HL-60 (cell line): Measurements from ENCODE around the gene PTF1A.

Source experiments
- DNase-seq, 2 experiments: peaks; one replicate each; pipeline ENCODE4 v3.0.0-alpha.2; 2010 to 2020; ENCODE audit warnings: low read depth in 1 of 2, low spot score in 1 of 2
- H3K27ac ChIP-seq: fragments of 250-450 bp; sonication (Bioruptor Pico); replicated peaks from 2 replicates; pipeline ENCODE4 v1.5.1; 2020; ENCODE audit warnings: mild to moderate bottlenecking, moderate library complexity
- H3K27me3 ChIP-seq: fragments of 250-450 bp; sonication (Bioruptor Pico); 2 replicates; pipeline ENCODE4 v1.5.1; 2021; ENCODE audit warnings: mild to moderate bottlenecking, moderate library complexity; ENCODE audit not compliant: insufficient read depth, poor library complexity, severe bottlenecking
- H3K4me3 ChIP-seq: replicated peaks from 2 replicates; pipeline ENCODE4 v1.5.1; 2011; ENCODE audit warnings: mild to moderate bottlenecking, control low read depth, low read length; ENCODE audit not compliant: insufficient read depth
- GABPA ChIP-seq: IDR thresholded peaks from 2 replicates; pipeline ENCODE4 v1.6.1; 2012; ENCODE audit warnings: low read depth
- POLR2AphosphoS5 ChIP-seq: IDR thresholded peaks from 2 replicates; pipeline ENCODE4 v1.6.1; 2012; ENCODE audit warnings: low read depth
- SPI1 ChIP-seq: IDR thresholded peaks from 2 replicates; pipeline ENCODE4 v1.6.1; 2012; ENCODE audit warnings: low read depth, mild to moderate bottlenecking, borderline replicate concordance
- TF ChIP-seq, protein P1 (sequence below): IDR thresholded peaks from 2 replicates; pipeline ENCODE4 v1.6.1; 2012; ENCODE audit warnings: low read depth; ENCODE audit not compliant: insufficient replicate concordance
- TF ChIP-seq, protein P2 (sequence below): IDR thresholded peaks from one replicate; pipeline ENCODE4 v1.5.1; 2011; ENCODE audit warnings: low read length, control low read depth, inconsistent platforms; ENCODE audit not compliant: insufficient read depth

PTF1A gene

DNA sequence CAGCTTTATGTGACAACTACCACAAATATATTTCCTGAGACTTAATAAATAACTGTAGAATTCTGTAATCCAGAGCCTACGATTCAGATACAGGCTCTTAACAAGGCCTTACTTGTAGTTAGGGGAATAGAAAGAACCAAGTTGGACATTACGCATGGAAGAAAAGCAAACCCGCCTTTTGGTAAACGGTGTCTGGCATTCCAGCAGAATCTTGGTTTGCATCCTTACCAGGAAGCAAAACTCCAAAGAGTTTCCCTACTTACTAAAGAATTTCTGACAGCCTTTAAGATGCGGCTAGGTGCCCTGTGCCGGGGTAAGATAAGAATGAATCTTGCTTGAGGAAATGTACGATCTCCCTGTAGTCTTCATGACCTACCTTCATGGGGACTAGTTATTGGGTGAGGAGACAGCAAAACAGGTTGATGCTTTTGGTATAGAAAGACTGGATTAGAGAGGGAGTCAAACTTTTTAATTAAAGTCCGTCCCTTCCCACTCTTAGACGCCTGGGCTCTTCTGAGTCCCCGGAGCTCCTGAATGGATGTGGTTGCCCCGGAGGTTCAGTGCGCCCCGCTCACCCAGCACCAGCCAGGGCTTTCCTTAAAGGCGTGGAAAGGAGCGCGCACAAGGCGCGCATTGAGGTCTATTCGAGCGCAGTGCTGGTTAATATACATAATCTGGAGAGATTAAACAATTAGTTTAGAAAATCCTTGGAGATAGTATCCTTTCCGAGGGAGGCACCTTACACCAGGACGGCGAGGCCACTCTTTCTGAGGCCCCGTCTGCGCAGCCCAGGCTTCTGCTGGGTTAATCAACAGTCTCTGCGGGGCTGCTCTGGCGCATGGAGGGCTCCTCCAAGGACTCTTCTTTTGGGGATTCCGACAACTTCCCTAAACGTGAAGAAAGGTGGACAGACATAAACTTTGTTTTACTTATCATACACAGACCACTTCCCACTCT is 11.5 kb downstream of the PTF1A start:
- Histone ChIP-seq H3K4me3 (no peak overlapping the region), H3K27me3 (no peaks in the 10 kb centered on the region), H3K27ac (no peak overlapping the region)
- DNase-seq, result no peak
- TF ChIP-seq, protein P1, sequence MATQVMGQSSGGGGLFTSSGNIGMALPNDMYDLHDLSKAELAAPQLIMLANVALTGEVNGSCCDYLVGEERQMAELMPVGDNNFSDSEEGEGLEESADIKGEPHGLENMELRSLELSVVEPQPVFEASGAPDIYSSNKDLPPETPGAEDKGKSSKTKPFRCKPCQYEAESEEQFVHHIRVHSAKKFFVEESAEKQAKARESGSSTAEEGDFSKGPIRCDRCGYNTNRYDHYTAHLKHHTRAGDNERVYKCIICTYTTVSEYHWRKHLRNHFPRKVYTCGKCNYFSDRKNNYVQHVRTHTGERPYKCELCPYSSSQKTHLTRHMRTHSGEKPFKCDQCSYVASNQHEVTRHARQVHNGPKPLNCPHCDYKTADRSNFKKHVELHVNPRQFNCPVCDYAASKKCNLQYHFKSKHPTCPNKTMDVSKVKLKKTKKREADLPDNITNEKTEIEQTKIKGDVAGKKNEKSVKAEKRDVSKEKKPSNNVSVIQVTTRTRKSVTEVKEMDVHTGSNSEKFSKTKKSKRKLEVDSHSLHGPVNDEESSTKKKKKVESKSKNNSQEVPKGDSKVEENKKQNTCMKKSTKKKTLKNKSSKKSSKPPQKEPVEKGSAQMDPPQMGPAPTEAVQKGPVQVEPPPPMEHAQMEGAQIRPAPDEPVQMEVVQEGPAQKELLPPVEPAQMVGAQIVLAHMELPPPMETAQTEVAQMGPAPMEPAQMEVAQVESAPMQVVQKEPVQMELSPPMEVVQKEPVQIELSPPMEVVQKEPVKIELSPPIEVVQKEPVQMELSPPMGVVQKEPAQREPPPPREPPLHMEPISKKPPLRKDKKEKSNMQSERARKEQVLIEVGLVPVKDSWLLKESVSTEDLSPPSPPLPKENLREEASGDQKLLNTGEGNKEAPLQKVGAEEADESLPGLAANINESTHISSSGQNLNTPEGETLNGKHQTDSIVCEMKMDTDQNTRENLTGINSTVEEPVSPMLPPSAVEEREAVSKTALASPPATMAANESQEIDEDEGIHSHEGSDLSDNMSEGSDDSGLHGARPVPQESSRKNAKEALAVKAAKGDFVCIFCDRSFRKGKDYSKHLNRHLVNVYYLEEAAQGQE, result no peak
- TF ChIP-seq, protein P2, sequence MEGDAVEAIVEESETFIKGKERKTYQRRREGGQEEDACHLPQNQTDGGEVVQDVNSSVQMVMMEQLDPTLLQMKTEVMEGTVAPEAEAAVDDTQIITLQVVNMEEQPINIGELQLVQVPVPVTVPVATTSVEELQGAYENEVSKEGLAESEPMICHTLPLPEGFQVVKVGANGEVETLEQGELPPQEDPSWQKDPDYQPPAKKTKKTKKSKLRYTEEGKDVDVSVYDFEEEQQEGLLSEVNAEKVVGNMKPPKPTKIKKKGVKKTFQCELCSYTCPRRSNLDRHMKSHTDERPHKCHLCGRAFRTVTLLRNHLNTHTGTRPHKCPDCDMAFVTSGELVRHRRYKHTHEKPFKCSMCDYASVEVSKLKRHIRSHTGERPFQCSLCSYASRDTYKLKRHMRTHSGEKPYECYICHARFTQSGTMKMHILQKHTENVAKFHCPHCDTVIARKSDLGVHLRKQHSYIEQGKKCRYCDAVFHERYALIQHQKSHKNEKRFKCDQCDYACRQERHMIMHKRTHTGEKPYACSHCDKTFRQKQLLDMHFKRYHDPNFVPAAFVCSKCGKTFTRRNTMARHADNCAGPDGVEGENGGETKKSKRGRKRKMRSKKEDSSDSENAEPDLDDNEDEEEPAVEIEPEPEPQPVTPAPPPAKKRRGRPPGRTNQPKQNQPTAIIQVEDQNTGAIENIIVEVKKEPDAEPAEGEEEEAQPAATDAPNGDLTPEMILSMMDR, result no peak
- TF ChIP-seq POLR2AphosphoS5 (no peak), SPI1 (no peak), GABPA (no peak)

DNA sequence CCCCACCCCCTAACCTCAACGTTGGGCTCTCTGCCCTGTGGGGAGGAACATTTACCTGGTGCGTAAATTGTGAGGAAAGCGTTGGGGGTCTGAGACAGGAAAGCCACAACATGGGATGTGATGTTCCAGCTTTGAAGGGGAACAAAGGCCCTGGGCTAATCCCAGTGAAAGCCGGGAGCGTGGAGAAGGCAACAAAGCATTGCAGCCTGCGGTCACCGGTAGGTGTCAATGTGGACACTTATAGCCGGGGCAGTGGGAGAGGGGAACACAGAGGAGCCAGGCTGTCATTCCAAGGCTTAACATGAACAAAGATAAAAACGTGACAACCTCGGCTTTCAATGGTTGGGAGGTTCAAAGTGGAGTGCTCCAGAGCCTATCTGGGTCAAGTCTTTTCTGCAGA is 12.7 kb downstream of the PTF1A start:
- H3K27me3 ChIP-seq, result no peaks in the 10 kb centered on the region
- H3K27ac ChIP-seq, result no peak overlapping the region
- TF ChIP-seq, protein P2, result no peak
- no peak for DNase-seq
- no peak overlapping the region for H3K4me3 ChIP-seq

DNA sequence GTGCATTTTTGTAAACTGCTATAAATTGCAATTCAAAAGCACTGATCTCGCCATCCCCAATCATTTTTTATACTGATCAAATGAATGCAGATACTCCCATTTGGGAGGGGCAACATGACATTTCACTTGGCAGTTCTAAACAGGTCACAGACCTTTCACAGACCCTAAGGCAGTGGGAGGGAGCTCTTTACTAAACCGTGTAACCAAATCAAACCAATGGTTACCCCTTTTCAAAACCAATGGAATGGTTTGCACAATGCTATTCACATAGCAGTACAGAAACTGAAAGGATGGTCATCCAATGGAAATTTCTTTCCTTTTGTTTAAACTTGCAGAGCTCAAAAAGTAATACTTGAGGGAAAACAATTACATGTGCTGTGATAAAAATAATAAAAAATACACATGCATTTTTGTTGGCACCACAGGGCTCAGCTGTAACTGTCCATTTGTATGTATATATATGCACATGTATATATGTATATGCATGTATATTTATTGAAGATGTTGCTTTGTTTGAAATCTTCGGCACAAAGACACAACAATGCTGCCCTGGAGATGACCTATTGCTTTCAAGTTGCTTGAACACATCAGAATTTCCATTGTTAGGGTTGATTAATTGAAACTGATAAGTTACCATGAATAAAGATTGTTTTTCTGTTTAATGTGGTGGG is 14.0 kb downstream of the PTF1A start:
- TF ChIP-seq POLR2AphosphoS5 (no peak), SPI1 (no peak), GABPA (no peak)
- TF ChIP-seq, protein P1, result no peak
- TF ChIP-seq, protein P2, result no peak

More for the DNA sequence above, 14.0 kb downstream of the PTF1A start:
- H3K4me3 ChIP-seq, result no peak overlapping the region
- no peaks in the 10 kb centered on the region for H3K27me3 ChIP-seq
- no peak for DNase-seq
- no peak overlapping the region for H3K27ac ChIP-seq
